Activated CD4-positive, alpha-beta T cell treated with anti-CD3 and anti-CD28 coated beads, Interleukin-2, amount 50 U/mL, for 48 hours (primary cell): Measurements from ENCODE around the gene CT47A1.
"Not testable (repeated sequence)": the region's sequence is repeated elsewhere in the genome, so short reads cannot be mapped to it uniquely, and the experiment has no call there.

ENCODE experiments used
- DNase-seq, 2 experiments: peaks; one replicate each; pipeline ENCODE4 v3.0.0-alpha.2; 2020

Gene CT47A1

GRCh38 chrX:120985660-120986059 is at the start of gene CT47A1:
CT47A1 (minus strand) TSS chrX:120985760; CDS start chrX:120985529, 231 bp downstream.
- DNase-seq: not testable (repeated sequence)

GRCh38 chrX:121032531-121032930 is 47.0 kb upstream of the CT47A1 start:
- DNase-seq: no peak

- no peak for DNase-seq
Measured at GRCh38 chrX:121030083-121030482, 44.5 kb upstream of the CT47A1 start.

GRCh38 chrX:121028419-121028818 is 42.9 kb upstream of the CT47A1 start:
- DNase-seq: no peak

- no peak for DNase-seq
Measured at GRCh38 chrX:121014826-121015225, 29.3 kb upstream of the CT47A1 start.

- no peak for DNase-seq
Measured at GRCh38 chrX:121013897-121014455, 28.4 kb upstream of the CT47A1 start.

- no peak for DNase-seq
Measured at GRCh38 chrX:121011254-121011653, 25.7 kb upstream of the CT47A1 start.

GRCh38 chrX:121010218-121010617 is 24.7 kb upstream of the CT47A1 start:
- DNase-seq: no peak

- no peak for DNase-seq
Measured at GRCh38 chrX:121009764-121010163, 24.2 kb upstream of the CT47A1 start.

GRCh38 chrX:121008920-121009319 is 23.4 kb upstream of the CT47A1 start:
- no peak for DNase-seq

GRCh38 chrX:121000589-121000988 is 15.0 kb upstream of the CT47A1 start:
- no peak for DNase-seq

GRCh38 chrX:120999413-120999812 is 13.9 kb upstream of the CT47A1 start:
- no peak for DNase-seq

- DNase-seq: not testable (repeated sequence)
Measured at GRCh38 chrX:120956500-120956899, 29.1 kb downstream of the CT47A1 start, which contains the start of gene CT47A7. CT47A7 (minus strand) TSS chrX:120956600; CDS start chrX:120956345, 255 bp downstream.
